ENCODE data around the gene RFX3.

The RFX3 gene

DNA sequence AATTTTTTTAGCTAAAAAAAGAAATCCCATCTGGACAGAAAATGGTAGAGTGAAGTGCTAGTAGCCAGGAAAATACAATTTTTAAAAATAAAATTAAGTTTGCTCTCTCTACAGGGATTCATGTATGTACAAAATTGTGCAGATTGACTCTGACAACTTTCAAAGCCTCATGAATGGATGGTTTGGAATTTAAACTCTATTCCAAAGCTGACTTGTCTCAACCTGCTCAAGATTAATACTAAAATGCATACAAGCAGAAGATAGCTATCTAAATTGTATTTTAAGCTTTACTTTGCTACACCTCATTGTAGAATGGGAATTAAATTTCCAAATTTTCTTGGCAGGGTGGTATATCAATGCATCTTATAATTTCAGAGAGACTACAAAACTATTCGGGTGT lies 257.6 kb downstream of the RFX3 start:
- H3K27ac ChIP-seq: no peak overlapping the region

DNA sequence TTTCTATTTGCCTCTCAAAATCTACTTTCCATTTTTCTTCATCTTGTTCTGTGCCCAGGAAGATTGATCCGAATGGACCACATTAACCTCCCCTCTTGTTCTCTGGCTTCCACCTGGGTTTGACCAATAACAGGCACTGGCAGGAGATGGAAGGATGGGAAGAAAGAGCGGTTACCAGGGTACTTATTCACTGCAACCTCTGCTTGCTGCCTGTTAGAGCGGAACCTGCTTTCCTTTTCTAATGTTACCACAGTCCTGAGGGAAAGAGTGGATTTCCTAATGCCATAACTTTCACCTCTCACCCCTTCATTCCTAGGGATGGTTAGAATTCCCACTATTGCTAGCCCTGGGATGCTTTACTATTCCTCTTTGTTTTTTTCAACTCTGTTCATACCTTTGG lies 262.1 kb downstream of the RFX3 start:
- H3K27ac ChIP-seq: no peak overlapping the region
- TF ChIP-seq, protein P1, sequence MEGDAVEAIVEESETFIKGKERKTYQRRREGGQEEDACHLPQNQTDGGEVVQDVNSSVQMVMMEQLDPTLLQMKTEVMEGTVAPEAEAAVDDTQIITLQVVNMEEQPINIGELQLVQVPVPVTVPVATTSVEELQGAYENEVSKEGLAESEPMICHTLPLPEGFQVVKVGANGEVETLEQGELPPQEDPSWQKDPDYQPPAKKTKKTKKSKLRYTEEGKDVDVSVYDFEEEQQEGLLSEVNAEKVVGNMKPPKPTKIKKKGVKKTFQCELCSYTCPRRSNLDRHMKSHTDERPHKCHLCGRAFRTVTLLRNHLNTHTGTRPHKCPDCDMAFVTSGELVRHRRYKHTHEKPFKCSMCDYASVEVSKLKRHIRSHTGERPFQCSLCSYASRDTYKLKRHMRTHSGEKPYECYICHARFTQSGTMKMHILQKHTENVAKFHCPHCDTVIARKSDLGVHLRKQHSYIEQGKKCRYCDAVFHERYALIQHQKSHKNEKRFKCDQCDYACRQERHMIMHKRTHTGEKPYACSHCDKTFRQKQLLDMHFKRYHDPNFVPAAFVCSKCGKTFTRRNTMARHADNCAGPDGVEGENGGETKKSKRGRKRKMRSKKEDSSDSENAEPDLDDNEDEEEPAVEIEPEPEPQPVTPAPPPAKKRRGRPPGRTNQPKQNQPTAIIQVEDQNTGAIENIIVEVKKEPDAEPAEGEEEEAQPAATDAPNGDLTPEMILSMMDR (conservative IDR thresholded peaks at IDR 0.05): no peak
- TF ChIP-seq ZFX (IDR thresholded peaks at IDR 0.05): no peak

More for the DNA sequence above, 257.6 kb downstream of the RFX3 start:
- no peak for TF ChIP-seq ZFX (IDR thresholded peaks at IDR 0.05)
- TF ChIP-seq, protein P1 (conservative IDR thresholded peaks at IDR 0.05): no peak

DNA sequence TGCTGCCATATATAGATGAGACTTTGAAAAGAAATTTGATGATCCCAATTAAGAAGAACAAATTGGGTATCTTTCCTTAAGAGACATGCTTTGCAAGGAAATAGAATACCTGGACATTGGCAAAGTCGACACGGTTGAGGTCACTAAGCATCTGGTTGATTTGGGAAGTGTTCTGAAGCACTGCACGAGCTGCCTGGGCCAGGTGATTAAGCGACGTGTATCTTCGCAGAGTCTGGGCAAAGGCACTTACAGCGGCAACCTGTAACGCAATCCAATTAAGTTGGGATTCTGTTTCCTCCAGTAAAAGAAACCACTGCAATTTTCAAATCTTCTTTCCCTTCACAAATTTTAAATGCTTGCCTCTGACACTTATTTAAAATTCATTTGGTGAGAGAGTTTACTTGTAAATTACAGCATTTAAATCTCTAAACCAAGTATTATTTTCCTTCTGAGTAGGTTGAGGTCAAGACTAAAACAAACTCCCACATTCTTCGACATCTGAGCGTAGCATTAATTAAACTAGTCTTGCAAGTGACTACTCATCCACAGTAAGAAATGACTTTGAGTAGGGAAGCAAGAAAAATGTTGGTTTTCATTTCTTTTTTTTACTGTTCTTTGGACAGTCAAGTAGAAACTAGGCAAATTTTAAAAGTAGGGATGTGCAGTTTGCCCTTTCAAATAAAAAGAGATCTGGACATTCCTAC lies 262.8 kb downstream of the RFX3 start:
- TF ChIP-seq, protein P1 (conservative IDR thresholded peaks at IDR 0.05): no peak
- TF ChIP-seq ZFX (IDR thresholded peaks at IDR 0.05): no peak
- no peak overlapping the region for H3K27ac ChIP-seq

DNA sequence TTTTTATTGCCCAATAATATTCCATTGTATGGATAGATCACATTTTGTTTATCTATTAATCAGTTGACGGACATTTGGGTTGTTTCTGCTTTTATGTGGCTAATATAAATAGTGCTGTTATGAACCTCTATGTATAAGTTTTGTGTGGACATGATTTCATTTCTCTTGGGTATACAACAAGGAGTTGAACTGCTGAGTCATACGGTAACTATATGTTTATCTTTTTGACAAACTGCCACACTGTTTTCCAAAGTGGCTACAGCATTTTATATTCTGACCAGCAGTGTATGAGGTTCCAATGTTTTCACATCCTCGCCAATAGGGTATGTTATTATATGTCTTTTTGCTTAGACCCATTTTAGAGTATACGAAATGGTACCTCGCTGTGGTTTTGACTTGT lies 264.3 kb downstream of the RFX3 start:
- no peak overlapping the region for H3K27ac ChIP-seq
- TF ChIP-seq ZFX (IDR thresholded peaks at IDR 0.05): no peak
- TF ChIP-seq, protein P1 (conservative IDR thresholded peaks at IDR 0.05): no peak

DNA sequence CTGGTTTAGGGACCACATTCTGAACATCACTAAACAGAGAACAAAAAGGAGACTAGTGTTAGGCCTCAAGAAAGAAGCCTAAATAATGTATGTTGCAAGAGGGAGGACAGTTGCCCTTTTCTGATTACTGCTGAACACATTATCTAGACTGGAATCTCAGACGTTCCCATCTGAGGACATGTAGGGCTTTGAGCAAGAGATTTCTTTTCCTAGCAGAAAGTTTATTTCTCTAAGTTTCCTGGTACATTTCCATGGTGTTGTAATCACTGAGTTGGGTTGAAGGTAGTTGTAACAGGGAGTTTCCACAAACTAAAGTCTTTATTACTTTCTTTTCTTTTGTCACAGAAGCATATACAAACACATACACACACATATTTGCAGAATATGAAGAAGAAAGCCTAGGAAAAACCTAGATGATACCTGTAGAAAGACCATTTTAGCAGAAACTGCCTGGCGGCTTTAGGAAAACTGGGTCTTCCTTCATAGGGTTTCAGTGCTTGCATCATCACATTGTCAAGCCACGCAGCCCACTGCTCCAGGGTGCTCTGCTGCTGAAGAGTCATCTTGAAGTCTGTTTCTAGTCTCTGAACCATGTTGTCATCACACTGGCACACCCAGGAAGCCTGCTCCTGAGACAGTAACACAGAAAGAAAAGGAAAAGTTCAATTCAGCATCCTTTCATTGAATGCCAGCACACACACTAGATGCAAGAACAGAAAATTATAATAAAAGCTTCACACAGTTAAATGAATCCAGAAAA lies 269.1 kb downstream of the RFX3 start:
- TF ChIP-seq, protein P1 (conservative IDR thresholded peaks at IDR 0.05): no peak
- TF ChIP-seq ZFX (IDR thresholded peaks at IDR 0.05): no peak
- no peak overlapping the region for H3K27ac ChIP-seq

DNA sequence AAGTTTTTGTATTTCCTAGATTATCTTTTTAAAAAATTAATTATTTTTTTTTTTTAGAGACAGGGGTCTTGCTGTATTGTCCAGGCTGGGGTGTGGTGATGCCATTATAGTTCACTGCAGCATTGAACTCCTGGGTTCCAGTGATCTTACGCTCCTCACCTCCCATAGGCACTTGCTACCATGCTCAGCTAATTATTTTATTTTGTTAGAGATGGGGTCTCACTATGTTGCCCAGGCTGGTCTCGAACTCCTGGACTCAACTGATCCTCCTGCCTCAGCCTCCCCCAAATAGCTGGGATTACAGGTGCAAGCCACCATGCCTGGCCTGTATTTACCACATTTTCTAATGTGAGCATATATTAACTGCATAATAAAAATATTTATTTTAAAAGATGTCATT lies 274.5 kb downstream of the RFX3 start:
- TF ChIP-seq ZFX (IDR thresholded peaks at IDR 0.05): no peak
- TF ChIP-seq, protein P1 (conservative IDR thresholded peaks at IDR 0.05): no peak

DNA sequence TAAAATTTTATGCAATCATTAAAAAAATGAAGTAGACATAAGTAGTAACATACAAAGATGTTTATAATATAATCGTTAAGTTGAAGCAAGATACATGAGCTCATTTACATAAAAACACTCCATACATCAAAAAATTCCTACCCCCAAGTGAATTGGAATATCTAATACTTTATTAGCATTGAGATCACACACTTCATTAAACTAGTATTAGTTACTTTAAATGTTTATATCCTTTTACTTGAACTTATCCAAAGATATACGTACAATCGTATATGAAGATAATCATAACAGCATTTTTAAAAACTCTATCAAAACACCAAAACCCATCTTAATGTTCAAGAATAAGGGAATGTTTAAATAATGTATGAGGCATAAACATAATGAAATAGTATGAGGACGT lies 275.1 kb downstream of the RFX3 start:
- H3K27ac ChIP-seq: no peak overlapping the region
- TF ChIP-seq ZFX (IDR thresholded peaks at IDR 0.05): no peak
- TF ChIP-seq, protein P1 (conservative IDR thresholded peaks at IDR 0.05): no peak

More for the DNA sequence above, 274.5 kb downstream of the RFX3 start:
- H3K27ac ChIP-seq: no peak overlapping the region

Data from C4-2B (cell line).